ENCODE measurements around the gene SLC6A6. TPM values are rescaled to one million over a fixed set of nuclear protein-coding genes. Genes with fewer than 3 reads are reported as not detected.

The SLC6A6 gene
- total and polyA plus RNA-seq, 8 donors, result 3.0 to 36.7 (median 19.7) TPM

DNA sequence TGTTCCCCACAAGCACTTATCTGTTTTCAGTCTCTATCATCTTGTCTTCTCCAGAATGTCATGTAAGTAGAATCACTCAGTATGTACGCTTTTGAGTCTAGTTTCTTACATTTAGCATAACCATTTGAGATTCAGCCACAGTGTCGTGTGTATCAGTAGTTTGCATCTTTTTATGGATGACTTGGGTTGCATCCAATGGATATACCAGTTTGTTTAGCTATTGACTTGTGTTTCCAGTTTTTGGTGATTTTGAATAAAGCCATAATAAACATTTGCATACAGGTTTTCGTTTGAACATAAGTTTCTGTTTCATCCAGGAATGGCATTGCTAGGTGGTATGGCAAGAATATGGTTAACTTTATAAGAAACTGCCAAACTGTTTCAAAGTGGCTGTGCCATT is 125.7 kb downstream of the SLC6A6 start:
- Histone ChIP-seq H3K4me1 (peaks cover 8 to 19% (median 13%) of the 10 kb centered on the region in 4 donors), H3K27ac (no peak overlapping the region), H3K9me3 (no peaks in the 10 kb centered on the region), H3K27me3 (no peaks in the 10 kb centered on the region), H3K4me3 (no peak overlapping the region), H3K36me3 (no peaks in the 10 kb centered on the region)
- TF ChIP-seq, protein P1, sequence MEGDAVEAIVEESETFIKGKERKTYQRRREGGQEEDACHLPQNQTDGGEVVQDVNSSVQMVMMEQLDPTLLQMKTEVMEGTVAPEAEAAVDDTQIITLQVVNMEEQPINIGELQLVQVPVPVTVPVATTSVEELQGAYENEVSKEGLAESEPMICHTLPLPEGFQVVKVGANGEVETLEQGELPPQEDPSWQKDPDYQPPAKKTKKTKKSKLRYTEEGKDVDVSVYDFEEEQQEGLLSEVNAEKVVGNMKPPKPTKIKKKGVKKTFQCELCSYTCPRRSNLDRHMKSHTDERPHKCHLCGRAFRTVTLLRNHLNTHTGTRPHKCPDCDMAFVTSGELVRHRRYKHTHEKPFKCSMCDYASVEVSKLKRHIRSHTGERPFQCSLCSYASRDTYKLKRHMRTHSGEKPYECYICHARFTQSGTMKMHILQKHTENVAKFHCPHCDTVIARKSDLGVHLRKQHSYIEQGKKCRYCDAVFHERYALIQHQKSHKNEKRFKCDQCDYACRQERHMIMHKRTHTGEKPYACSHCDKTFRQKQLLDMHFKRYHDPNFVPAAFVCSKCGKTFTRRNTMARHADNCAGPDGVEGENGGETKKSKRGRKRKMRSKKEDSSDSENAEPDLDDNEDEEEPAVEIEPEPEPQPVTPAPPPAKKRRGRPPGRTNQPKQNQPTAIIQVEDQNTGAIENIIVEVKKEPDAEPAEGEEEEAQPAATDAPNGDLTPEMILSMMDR (IDR thresholded peaks at IDR 0.05), result no peak
- no peak for TF ChIP-seq POLR2AphosphoS5 (IDR thresholded peaks at IDR 0.05)
- TF ChIP-seq EP300 (IDR thresholded peaks at IDR 0.05), result no peak
- no peak for TF ChIP-seq POLR2A (IDR thresholded peaks at IDR 0.05)
- no peak for DNase-seq
- WGBS, 5 donors, result 69 to 75% (median 73%) methylated on average over 3 of the region's 3 CpGs
- intact Hi-C loops (cut with DNase I; ENCODE audit: low total_unique reads), result no loop called here

DNA sequence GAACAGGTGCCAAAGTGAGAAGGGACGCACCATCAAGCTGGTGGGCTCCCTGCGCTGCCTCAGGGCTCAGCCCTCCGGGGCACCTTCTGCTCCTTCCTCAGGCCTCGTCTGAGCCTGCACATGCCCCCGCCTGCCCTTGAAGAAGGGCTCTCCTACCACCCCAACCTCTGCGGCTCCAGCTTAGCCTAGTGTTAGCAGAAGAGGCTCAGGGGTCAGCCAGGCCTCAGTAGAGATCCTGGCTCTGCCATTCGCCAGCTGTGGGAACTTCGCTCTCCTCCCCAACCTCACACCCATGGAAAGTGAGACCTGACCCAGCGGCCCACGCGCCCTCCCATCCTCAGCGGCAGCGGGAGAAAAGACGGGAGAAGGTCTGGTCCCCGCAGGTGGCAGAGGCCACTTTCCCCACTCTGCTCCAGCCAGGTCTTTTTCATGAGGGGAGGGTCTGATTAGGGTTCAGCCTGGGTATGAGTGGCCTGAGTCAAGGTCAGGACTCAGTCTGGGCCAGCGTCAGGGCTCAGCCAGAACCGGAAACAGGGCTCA is 129.5 kb downstream of the SLC6A6 start:
- H3K27me3 ChIP-seq, result peaks cover 0 to 6% (median 0%) of the 10 kb centered on the region in 3 donors
- intact Hi-C loops (cut with DNase I; ENCODE audit: low total_unique reads), result no loop called here
- H3K4me1 ChIP-seq, result peaks cover 9 to 23% (median 13%) of the 10 kb centered on the region in 4 donors
- no peak for DNase-seq
- H3K27ac ChIP-seq, result peak overlapping the region in 4 of 5 donors; percentile 25 to 71 (median 64)
- H3K4me3 ChIP-seq, result no peak overlapping the region
- no peaks in the 10 kb centered on the region for H3K36me3 ChIP-seq
- TF ChIP-seq EP300 (IDR thresholded peaks at IDR 0.05) (no peak), POLR2A (IDR thresholded peaks at IDR 0.05) (no peak), POLR2AphosphoS5 (IDR thresholded peaks at IDR 0.05) (no peak)
- TF ChIP-seq, protein P1 (IDR thresholded peaks at IDR 0.05), result no peak
- 94 to 95% (median 94%) methylated on average over 17 of the region's 17 CpGs for WGBS, 5 donors
- H3K9me3 ChIP-seq, result no peaks in the 10 kb centered on the region

DNA sequence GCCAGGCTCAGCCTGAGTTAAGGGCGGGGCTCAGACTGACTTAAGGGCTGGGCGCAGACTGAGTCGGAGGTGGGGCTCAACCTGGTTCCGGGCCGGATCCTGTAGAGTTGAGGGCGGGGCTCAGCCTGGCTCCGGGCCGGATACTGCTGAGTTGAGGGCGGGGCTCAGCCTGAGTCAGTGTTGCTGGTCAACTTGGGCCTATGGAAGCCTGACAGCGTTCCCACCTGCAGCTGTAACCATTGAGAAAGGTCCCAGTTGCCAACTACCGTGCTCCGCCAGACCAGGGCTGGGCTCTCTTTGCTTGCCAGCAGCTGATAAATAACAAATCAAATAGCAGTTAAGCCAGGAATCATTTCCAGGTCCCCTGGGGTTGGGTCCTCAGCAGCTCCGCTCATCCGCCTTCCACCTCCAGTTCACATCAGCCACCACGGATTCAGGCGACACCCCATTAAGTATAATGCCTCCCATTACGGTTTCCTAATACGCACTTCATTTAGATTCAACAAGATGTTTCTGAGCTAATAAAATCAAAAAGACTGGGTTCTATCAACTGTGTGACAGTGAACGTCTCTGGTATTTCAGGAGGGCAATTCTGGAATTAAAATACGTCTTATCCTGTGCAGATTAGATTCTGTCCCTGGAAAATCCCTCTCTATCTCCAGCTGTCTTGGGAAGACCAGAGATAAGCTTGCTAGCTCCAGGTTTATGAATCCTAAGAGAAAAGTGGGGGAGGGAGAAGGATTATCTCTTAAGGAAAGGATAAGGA is 130.5 kb downstream of the SLC6A6 start:
- intact Hi-C loops (cut with DNase I; ENCODE audit: low total_unique reads), result no loop called here

DNA sequence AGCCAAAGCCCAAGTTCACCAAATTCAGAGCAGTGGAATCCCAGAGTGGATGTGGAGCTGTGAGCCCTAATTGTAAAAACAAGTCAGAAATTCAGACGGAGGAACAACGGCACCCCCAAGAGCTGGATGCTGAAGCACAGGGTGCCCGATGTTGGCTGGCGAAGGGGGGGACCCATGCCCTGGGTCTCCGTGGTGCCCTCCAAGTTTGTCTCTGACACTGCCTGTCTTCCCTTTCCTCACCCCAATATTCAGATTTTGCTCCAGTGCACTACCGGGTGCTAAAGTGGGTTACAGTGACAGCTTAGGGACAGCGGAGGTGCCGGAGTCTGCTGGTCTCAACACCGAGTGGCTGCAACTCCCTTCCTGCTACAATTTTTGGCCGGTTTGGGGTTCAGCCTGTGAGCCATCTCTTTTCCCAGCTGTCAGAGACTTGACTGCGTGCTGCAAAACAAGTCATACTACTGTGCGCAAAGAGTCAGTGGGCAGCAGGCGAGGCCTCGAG is 131.1 kb downstream of the SLC6A6 start:
- no peaks in the 10 kb centered on the region for H3K36me3 ChIP-seq
- no peak overlapping the region for H3K4me3 ChIP-seq
- 88 to 93% (median 91%) methylated on average over 10 to 14 of the region's 14 CpGs for WGBS, 5 donors
- peaks cover 0 to 6% (median 0%) of the 10 kb centered on the region in 3 donors for H3K27me3 ChIP-seq
- peaks cover 9 to 23% (median 13%) of the 10 kb centered on the region in 4 donors for H3K4me1 ChIP-seq
- peak overlapping the region in 4 of 5 donors; percentile 49 to 71 (median 64) for H3K27ac ChIP-seq
- no peak for TF ChIP-seq EP300 (IDR thresholded peaks at IDR 0.05)
- TF ChIP-seq POLR2AphosphoS5 (IDR thresholded peaks at IDR 0.05), result no peak
- TF ChIP-seq, protein P1 (IDR thresholded peaks at IDR 0.05), result no peak
- TF ChIP-seq POLR2A (IDR thresholded peaks at IDR 0.05), result no peak
- DNase-seq, result no peak
- no peaks in the 10 kb centered on the region for H3K9me3 ChIP-seq
- intact Hi-C loops (cut with DNase I; ENCODE audit: low total_unique reads), result no loop called here

More for the DNA sequence above, 130.5 kb downstream of the SLC6A6 start:
- Histone ChIP-seq H3K27ac (peak overlapping the region; percentile 49 to 80 (median 70)), H3K9me3 (no peaks in the 10 kb centered on the region), H3K36me3 (no peaks in the 10 kb centered on the region), H3K4me3 (no peak overlapping the region), H3K27me3 (peaks cover 0 to 6% (median 0%) of the 10 kb centered on the region in 3 donors), H3K4me1 (peaks cover 9 to 23% (median 13%) of the 10 kb centered on the region in 4 donors)
- WGBS, 5 donors, result 27 to 43% (median 32%) methylated on average over 20 of the region's 20 CpGs
- no peak for TF ChIP-seq POLR2A (IDR thresholded peaks at IDR 0.05)
- TF ChIP-seq EP300 (IDR thresholded peaks at IDR 0.05), result no peak
- TF ChIP-seq POLR2AphosphoS5 (IDR thresholded peaks at IDR 0.05), result peak in 2 of 3 donors; percentile 31 to 48
- peak; percentile 89 to 94 for DNase-seq

Data from stomach (tissue), 9 donors.